GM10248 (cell line): ENCODE results near the gene ARRDC1.

Experiments
- CTCF ChIA-PET: fragments of 300-600 bp; sonication (Branson Sonifier 250); formaldehyde crosslinking; extraction: SDS; loops from one replicate; lab custom pipeline; 2021; ENCODE audit warnings: antibody characterized with exemption; lab: Yijun Ruan, JAX
- POLR2A ChIA-PET: fragments of 350-650 bp; sonication (Branson Sonifier 250); formaldehyde crosslinking; extraction: SDS; loops from one replicate; lab custom pipeline; 2020; ENCODE audit warnings: antibody characterized with exemption; lab: Yijun Ruan, JAX
- DNase-seq: peaks from one replicate; pipeline ENCODE4 v3.0.0; 2012; ENCODE audit errors: extremely low spot score
- CTCF ChIP-seq: IDR thresholded peaks from 2 replicates; pipeline ENCODE4 v1.5.1; 2012; ENCODE audit warnings: mild to moderate bottlenecking, low read depth; ENCODE audit errors: extremely low read depth, missing control alignments, control extremely low read depth

ARRDC1 gene

GRCh38 chr9:137664676-137665075, 59.2 kb downstream of the ARRDC1 start:
- CTCF ChIA-PET = interaction anchor here (0.8 to 4.2 kb wide), 2 partner anchors 9 to 44 kb away, joined by 3 to 23 read pairs; no protein-coding TSS in a partner anchor
- POLR2A ChIA-PET = interaction anchor here (0.6 kb wide), 1 partner anchor 42 kb away, joined by 3 read pairs; no protein-coding TSS in a partner anchor
- no peak for TF ChIP-seq CTCF
- DNase-seq = no peak
